Uterus (tissue), 2 donors: ENCODE measurements around the gene NACC1.

ENCODE experiments used
- POLR2A ChIP-seq, 2 donors: fragments of 450-650 bp; IDR thresholded peaks; one replicate each; pipeline ENCODE4 v1.6.1; 2016; ENCODE audit warnings: antibody characterized with exemption in 2 of 2, mild to moderate bottlenecking in 1 of 2, moderate library complexity in 1 of 2
- TF ChIP-seq, protein P1 (sequence below), 4 experiments: fragments of 200-600 bp in 2 of 4; fragments of 450-650 bp in 2 of 4; sonication (generic) in 2 of 4; IDR thresholded peaks; one replicate each; pipeline ENCODE4 v1.5.1; 2016 to 2019; ENCODE audit warnings: antibody characterized with exemption in 4 of 4, mild to moderate bottlenecking in 2 of 4, moderate library complexity in 1 of 4

DNA sequence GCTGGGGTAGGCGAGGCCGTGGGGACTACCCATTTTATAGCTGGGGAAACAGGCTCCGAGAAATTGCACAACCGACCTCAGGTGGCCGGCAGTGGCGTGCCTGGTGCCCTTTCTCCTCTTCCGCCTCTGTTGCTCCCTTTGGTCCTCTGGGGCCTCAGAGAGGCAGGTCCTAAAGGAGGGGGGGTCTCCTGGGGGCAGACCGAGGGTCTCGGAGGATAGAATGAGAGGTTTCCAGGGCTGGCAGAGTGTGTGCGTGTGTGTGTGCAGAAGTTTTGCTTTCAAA, 20.8 kb downstream of the NACC1 start:
- no peak for TF ChIP-seq POLR2A (IDR thresholded peaks at IDR 0.05)
- TF ChIP-seq, protein P1, sequence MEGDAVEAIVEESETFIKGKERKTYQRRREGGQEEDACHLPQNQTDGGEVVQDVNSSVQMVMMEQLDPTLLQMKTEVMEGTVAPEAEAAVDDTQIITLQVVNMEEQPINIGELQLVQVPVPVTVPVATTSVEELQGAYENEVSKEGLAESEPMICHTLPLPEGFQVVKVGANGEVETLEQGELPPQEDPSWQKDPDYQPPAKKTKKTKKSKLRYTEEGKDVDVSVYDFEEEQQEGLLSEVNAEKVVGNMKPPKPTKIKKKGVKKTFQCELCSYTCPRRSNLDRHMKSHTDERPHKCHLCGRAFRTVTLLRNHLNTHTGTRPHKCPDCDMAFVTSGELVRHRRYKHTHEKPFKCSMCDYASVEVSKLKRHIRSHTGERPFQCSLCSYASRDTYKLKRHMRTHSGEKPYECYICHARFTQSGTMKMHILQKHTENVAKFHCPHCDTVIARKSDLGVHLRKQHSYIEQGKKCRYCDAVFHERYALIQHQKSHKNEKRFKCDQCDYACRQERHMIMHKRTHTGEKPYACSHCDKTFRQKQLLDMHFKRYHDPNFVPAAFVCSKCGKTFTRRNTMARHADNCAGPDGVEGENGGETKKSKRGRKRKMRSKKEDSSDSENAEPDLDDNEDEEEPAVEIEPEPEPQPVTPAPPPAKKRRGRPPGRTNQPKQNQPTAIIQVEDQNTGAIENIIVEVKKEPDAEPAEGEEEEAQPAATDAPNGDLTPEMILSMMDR (IDR thresholded peaks at IDR 0.05): no peak
